Germinal center (tissue), 1 donor: ENCODE data around the gene TNS3.

Source experiments
- DNase-seq: peaks from one replicate; pipeline ENCODE4 v3.0.0; 2012; ENCODE audit warnings: mixed read lengths, low spot score

TNS3 gene

DNA sequence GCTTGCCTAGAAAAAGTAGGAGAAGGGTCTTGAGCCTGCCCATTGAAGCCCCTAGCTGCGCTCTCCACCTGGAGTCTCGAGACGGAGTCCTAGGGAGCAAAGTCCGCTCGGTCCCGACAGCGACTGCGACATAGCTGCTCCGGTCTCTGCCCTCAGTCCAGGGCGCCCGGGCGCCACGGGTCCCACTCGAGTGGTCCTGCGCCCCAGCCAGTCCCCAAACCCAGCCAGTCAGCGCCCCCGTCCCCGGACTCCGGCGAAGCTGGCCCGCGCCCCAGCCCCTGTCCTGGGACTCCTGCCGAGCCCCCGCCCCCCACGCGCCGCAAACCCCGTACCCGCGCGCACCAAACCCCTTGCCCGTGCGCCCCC is 490 bp downstream of the TNS3 start:
- no peak for DNase-seq

DNA sequence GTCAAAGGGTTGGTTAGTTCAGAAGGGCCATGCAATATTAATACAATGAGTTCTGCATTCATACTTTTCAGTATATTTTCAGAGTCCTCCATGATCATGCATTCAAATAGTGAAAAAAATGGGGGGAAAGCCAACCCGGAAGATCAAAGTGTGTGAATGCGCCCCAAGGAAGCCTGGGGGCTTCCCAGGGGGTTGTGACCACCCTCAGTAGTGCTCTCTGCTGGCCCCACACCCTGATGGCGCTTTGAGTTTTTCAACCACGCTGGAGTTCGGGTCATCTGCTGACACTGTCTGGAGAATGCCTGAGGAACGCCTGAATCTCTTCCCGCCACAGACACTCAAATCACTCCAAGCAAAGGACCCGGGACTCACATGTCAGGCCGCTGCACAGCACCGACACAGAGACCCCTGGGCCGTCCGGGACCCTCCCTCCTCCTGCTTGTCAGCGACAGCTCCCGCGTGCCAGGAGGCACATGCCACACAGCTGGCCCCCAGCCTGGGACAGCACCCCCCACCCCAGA is 1.0 kb downstream of the TNS3 start:
- DNase-seq: no peak

DNA sequence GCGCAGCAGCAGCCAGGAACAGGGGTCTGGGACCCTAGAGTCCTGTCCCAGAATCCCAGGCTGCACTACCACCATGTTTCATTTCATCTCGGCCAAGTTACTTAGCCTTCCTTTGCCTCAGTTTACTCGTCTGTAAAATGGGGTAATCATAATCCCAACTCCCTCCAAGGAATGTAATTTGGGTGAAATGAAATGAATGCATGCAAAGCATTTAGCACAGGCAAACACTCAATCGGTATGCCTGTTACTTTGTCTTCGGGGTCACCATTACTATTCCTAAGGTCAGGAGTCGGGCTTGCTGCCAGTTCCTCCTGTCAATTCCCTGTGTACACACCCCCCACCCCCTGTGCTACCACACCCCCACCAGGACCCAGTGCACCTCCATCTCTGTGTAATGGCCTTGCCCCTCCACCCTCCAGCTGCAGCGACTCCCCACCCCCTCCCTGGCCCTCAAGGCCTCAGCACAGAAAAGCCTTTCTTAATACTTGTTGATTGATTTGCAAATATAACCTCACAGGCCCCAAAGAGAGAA is 1.7 kb downstream of the TNS3 start:
- DNase-seq: no peak

DNA sequence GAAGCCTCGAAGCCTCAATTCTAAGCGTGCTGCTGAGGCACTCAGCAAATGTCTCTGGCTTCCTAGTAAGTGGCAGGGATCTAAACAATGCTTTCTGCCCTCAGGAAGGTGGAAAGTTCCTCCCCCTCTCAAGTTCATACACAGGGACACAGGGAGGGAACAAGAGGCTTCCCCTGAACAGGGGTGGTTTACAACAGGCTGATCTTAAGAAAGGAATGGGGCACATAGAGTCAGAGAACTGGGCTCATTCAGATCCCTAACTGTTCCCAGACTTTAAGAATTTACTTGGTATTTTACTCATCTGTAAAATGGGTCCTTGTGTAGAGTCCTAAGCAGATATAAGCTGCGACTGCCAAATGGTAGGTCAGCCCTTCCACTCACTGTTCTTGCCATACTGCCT is 2.5 kb downstream of the TNS3 start:
- DNase-seq: no peak

DNA sequence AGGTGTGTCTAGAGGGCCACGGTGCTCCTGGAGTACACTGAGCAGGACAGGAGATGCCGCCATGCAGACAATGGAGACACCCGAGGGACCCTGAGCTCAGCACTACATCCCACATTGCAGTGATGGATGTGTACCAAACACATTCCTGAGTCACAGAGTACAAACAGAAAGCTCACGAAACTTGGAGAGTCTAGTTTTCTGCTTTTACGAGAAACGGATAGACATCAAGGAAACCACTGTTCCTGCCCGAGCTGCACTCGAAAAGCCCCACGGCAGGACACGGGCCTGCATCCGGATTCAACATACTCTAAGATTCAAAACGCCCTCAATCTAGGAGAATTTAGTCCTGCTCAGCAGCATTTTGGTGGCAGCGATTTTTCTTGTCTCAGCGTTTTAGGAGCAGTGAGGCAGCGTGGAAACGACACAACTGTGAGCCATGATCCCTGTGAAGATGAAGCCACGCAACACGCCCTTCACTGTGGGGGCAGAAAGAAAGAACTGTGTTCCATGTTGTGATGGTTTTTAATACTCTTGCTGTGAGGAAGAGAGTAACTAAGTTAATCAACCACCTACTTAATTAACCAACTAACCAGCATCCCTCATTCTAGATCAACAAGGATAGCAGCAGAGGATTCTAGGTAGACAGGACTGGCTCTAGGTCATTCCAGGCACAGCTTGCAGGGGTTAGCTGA is 3.2 kb downstream of the TNS3 start:
- no peak for DNase-seq

DNA sequence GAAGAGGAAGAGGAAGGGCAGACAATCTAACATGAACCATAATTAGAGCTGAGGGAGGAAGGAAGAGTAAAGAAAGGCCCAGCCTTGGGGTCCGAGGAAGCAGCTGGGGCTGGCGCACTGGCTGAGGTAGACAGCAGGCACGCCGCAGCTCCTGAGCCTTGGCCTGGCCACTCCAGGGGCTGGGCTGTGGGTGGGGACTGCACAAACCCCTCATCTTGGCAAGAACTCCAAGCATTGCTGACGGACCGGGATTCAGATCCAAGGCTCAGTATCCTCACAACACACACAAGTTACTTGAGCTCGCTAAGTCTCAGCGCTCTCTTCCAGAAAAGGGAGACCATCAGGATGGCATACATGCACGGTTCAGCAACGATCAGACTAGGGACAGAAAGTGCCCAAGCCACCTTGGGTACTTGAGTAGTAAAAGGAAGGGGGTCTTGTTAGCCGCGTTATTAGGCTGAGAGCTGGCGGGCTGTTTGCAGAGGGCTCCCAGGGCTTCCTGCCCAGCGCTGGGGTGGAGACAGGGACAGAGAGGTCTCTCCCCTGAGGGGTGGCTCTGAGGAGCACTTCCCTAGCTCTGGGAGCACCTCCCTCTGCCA is 4.5 kb downstream of the TNS3 start:
- no peak for DNase-seq

DNA sequence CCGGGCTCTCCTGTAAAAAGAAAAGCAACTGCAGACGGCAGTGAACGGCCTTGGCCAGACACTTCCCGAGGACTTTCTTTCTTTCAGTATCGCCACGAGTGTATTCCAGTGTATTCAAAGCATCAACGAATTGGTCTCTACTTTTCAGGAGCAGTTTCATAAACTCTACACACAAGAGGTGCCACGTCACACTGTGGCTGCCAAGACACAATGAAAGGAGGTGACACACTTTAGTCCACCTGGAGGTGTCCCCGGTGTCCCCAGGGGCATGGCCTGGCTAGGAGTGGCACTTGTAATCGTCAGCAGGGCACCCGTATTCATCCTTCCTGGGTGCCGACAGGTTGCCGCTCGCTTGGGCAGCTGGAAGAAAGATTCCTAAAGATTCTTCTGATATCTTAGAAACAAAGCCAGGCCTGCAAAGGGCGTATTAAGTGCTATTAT is 5.0 kb downstream of the TNS3 start:
- DNase-seq: no peak

DNA sequence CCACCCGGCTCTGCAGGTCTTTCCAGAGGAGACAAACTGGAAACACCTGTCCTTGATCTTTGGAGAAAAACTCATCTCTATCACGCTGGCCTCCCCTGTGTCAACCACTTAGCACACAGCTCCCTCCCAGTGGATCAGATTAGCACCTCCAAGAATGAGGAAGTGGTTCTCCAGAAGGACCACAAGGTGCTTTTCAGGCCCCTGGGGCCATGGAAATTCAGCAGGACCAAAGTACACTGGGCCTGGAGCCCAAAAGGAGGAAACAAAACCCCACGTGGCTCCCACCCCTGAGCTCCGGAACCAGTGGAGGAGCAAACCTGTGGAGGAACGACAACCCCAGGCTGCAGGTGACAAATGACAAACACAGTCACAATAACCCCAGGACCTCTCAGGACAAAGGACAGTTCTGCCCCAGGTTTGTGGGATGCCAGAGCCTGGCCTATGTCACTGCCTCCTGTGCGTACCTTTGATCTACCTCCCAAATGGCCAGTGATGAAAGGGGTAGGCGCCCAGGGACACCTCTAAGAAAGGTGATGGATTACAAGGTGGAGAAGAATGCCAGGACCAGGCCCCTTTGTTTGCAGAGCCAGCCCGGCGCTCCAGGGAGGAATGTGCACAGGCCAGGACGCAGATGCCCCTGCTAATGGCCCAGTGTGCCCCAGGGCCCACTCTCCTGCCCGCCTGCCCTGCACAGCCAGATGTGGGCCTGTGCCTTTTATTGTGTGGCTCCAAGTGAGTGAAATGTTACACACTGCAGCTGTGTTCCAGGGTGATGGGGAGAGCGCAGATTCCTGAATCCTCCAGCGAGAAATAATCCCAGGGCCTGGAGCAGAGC is 5.7 kb downstream of the TNS3 start:
- no peak for DNase-seq

DNA sequence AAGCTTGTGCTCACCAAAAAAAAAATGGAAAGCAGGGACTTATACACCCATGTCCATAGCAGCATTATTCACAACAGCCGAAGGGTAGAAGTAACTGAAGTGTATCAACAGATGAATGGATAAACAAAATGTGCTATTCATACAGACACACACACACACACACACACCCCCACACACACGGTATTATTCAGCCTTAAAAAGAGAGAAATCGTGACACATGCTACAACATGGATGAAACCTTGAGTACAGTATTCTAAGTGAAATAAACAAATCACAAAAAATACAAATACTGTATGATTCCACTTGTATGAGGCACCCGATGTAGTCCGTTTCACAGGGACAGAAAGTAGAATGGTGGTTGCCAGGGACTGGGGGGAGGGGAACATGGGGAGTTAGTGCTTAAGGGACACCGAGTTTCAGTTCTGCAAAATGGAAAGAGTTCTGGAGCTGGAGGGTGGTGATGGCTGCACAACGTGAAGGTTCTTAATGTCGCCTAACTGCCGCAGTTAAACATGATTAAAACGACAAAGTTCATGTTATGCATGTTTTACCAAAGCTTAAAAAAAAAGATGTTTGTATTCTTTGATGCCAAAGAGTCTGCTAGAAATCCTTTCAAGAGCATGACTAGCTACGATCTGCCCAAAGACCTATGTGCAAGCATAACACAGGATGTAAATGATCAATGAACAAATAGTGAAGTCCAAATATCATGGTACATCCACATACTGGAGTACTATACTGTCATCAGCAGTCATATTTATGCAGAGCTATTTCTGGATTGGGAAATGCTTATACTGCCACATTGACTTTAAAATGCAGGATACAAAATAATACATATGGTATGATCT is 7.2 kb downstream of the TNS3 start:
- DNase-seq: peak; percentile 53

DNA sequence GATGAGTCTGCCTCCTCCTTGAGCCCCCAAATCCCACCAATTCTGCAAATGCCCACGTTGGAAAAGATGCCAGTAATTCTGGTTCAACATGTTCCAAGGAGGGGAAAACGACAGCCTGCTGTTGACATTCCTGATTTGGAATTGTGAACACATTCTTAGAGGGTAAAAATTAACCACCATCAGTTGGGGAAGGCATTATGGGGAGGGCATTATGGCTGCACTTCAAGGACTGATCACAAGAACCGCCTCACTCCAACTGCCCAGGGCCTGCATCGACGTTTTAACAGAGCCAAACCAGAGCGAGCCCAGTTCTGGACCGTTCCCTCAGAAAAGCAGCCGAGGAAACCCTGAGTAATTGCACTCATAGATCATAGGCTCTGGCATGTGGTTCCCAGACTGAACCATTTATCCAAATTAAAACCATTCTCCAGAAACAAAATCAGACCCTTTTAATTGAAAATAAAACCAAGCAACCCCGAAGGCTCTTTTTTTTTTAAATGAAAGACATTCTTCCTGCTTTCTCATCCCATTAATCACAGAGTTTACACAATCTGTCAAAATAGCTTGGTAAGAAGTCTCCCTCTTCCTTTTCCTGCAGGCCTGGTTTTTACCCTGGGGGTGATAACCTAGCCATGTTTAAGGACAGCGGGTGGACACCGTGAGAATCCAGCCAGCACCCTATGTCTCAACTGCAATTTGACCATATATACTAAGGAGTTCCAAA is 8.0 kb downstream of the TNS3 start:
- no peak for DNase-seq

DNA sequence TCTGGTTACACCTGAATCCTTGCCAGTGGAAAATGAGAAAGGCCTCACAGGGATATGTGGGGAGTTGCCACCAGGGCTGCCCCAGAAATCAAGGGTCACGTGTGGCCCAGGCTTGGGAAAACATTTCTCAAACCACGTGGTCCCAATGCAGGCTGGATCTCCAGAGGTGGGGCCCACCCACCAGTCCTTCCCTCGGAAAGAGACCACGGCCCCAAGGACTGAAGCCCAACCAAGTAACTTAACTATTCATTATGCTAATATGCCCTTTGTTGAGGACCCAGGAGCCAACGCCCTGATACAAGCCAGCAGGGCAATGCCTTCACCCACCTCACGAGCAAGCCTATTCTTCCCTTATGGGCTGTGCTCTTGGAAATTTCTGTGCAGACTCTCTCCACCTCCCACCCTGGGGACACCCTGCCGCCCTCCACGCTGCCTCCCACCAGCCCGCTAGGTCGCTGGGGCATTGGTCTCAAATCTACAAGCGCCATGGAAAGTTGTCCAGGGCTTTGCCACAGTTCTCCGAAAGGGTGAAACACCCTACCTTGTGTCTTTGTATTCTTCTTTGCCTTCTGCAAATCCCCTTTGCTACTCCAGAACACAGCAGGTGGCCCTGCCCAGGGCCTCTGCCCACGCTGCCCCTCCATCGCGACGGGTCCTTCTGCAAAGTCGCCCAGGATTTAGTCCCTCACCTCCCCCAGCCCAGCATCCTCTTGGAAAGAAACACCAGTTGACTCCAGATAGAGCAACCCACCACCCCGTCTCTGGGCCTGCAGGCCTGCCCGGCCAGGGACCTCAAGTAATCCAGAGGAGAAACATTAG is 8.8 kb downstream of the TNS3 start:
- DNase-seq: no peak

DNA sequence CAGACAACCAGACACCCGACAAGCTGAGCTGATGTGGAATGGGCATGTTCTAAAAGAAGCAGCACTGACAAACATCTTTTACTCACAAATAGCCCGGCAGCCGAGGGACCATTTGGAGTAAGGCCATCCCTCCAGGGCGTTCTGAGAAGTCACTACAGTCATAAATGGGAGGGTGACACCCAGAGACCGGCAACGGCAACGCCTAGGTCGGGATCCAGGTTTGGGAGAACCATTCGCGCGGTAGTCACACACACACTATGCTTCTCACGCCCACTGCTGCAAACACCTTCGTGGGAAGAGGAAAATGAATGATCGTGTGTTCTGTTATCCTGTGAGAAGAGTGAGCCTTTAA is 9.8 kb downstream of the TNS3 start:
- no peak for DNase-seq

DNA sequence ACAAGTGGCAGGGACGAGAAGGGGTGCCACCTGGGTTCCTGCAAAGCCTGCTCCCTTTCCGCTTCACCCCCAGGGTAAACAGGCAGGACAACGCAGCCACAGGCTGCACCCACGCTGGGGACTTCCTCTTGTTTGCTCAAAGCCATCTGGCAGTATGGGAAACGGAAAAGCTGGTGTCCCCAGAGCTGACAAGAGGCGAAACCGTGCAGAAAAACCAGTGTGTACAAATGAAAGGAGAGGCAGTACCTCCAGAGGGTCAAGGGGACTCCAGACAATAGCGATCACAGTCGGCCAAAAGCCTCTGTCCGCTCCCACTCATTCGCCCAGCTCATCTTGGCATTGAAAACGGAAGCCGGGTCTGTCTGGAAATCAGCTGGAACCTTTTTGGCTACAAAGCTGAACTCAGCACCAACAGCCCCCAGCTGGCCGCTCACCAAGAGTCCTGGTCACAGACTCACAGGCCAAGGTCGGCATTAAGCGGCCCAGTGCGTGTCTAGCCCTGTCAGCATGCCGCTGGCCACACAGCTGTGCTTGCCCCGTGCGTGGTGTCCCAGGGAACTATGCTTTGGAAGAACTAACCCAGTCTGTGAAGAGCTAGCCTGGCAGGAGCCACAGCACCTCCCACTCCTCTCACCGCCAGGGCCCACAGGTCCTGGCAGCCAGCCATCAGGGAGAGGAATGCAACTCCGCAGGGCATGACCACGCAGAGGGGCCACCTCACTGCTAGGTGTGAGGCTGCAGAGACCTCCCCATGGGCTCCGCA is 10.4 kb downstream of the TNS3 start:
- no peak for DNase-seq

DNA sequence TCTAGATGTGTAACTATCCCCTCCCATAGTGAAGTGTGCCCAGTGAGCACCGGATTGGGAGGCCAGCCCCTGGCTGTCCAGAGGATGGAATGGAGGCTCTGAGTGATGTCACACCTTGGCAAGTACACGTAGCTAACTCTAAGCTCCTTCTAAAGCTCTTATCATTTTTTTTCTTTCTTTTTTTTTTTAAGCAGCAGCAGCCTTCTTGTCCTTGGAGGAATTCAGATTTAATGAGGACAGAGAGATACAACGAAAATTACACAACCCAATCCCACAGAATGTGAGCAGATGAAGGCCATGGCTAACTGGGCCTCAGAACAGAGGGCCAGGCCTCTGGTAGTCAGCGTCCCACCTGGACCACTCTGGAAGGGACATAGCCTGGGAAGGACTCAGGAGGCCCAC is 11.3 kb downstream of the TNS3 start:
- DNase-seq: no peak

DNA sequence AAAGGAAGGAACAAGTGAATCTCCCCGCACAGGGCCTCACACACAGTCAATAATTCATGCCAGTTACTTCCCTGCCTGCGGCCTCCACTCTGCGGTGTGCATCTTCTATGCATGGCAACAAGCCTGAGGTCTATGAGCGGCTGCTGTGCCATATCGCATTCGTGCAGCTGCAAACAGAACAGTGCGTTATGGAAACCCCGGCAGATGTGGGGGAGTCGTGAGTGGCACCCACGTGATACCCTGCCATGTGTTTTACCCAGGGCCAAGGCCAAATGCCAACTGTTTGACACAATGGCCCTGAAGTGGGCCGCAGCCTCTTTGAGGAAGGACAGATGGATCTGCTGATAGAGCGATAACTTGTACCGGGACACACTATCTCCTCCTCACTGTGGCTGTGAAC is 13.4 kb downstream of the TNS3 start:
- no peak for DNase-seq

DNA sequence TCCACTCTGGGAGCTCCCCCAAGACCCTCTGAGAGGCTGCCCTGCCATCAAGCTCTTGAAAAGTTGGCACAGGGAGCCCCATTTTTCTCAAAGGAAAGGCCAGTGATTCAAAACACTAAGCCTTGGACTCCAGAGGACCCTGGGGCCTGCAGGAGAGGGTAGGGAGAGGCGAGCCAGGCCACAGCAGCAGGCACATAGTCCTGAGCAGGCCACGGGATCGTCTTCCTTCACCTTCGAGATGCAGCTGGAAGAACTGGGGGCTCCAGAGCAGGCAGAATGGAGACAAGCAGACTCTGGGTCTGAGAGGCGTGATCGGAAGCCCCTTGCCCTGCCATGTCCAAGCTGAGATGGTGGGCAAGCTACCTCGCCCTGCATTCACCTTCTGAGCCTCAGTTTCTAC is 13.9 kb downstream of the TNS3 start:
- no peak for DNase-seq

DNA sequence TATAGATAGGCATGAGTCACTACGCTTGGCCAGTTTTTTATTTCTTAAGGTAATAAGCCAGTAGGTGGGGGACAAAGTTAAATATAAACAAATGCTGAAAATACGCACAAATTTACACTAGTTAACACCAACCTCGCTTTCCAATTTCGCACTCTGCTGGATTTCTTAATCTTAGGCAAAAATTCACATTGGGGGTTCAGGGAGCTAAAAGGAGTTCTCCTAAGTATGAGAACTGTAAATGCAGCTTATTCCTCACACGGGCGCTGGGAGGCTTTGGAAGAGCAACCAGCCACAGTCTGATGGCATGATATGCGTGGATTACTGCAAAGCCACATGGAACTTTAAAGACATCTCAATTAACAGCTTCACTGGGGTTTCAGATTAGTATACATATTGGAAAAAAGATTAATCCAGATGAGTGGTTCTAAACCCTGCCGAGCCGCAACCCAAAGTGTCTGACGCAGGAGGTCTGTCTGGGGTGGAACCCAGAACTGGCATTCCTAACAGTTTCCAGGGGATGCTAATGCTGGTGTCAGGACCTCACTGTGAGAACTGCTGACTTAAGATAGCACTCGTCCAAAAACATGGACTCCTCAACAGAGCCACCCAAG is 16.2 kb downstream of the TNS3 start:
- no peak for DNase-seq

DNA sequence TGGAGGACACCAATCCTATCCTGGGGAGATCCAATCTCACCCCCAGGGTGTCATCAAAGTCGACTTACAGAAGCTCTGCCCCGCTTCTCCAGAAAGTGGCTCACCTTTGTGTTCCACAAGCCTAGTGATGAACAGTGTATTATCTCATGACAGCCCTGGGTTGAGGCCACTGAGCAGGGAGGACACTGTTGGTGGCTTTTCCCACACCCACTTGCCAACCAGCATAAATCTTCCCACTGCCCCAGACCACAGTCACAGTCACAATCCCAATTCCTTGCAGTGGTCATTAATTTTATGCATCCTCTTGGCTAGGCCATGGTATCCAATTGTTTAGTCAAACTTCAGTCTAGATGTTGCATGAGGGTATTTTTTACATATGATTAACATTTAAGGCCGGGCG is 18.4 kb downstream of the TNS3 start:
- no peak for DNase-seq
